GM12878 (cell line): ENCODE data around the gene KIF5C. TPM values are rescaled to one million over a fixed set of nuclear protein-coding genes. Genes with fewer than 3 reads are reported as not detected.

Experiments
- ATAC-seq: fragments of 200-7000 bp; cut with Tn5 transposase; 3 replicates; pipeline ENCODE4 v1.9.1; 2020; ENCODE audit warnings: mild to moderate bottlenecking, moderate library complexity
- Bru-seq: library from RNA; stranded (reverse); fragments of 400-500 nt; gene quantifications from one replicate; lab custom pipeline; 2021; lab: Mats Ljungman, UMichigan
- BruChase-seq, 2 experiments: library from RNA; stranded (reverse); fragments of 400-500 nt; gene quantifications; one replicate each; lab custom pipeline; 2021; lab: Mats Ljungman, UMichigan
- BruUV-seq: library from RNA; stranded (reverse); fragments of 400-500 nt; replicated peaks from 2 replicates; lab custom pipeline; 2021; lab: Mats Ljungman, UMichigan
- CTCF ChIA-PET: fragments of 300-600 bp; sonication (Branson Sonifier 250); formaldehyde crosslinking; extraction: SDS; loops from one replicate; lab custom pipeline; 2021; ENCODE audit warnings: inconsistent platforms; lab: Yijun Ruan, JAX
- POLR2A ChIA-PET: fragments of 350-600 bp; formaldehyde crosslinking; extraction: SDS; loops from one replicate; lab custom pipeline; 2021; ENCODE audit warnings: inconsistent platforms; lab: Charles Lee
- RAD21 ChIA-PET: fragments of 300-600 bp; sonication (Branson Sonifier 250); formaldehyde crosslinking; loops from one replicate; lab custom pipeline; 2023; ENCODE audit warnings: antibody characterized with exemption; ENCODE audit not compliant: unreplicated experiment; lab: Charles Lee
- SMC1A ChIA-PET: fragments of 300-600 bp; sonication (Branson Sonifier 250); formaldehyde crosslinking; loops from one replicate; lab custom pipeline; 2023; ENCODE audit not compliant: unreplicated experiment, uncharacterized antibody; lab: Charles Lee
- DNase-seq: peaks from one replicate; pipeline ENCODE4 v3.0.0-alpha.2; 2011; ENCODE audit warnings: low read depth, low spot score
- FAIRE-seq: peaks from 3 replicates; lab custom pipeline; 2011; peaks lifted over from hg19 to GRCh38; lab: Jason Lieb, UNC
- H2AFZ ChIP-seq: 2 replicates; pipeline ENCODE4 v1.6.0; 2011; ENCODE audit warnings: low read depth, low read length, control low read depth; ENCODE audit not compliant: control insufficient read depth
- H3K27ac ChIP-seq: 2 replicates; pipeline ENCODE4 v1.5.1; 2011; ENCODE audit warnings: control low read depth; ENCODE audit not compliant: control insufficient read depth, insufficient read depth
- H3K27me3 ChIP-seq, 2 experiments: replicated peaks in 1 of 2; 2 replicates each; pipeline versions ENCODE4 v1.6.0 to v1.6.1; 2011; ENCODE audit warnings: low read length in 1 of 2; ENCODE audit not compliant: control insufficient read depth in 2 of 2, insufficient read depth in 2 of 2
- H3K36me3 ChIP-seq, 2 experiments: 2 replicates each; pipeline ENCODE4 v1.5.1; 2011; ENCODE audit warnings: low read length in 1 of 2; ENCODE audit not compliant: control insufficient read depth in 2 of 2, insufficient read depth in 2 of 2
- H3K4me1 ChIP-seq: 2 replicates; pipeline ENCODE4 v1.6.1; 2011; ENCODE audit warnings: mild to moderate bottlenecking, low read length, moderate library complexity, mixed read lengths; ENCODE audit not compliant: control insufficient read depth, insufficient read depth
- H3K4me2 ChIP-seq: 2 replicates; pipeline ENCODE4 v1.6.0; 2011; ENCODE audit warnings: control low read depth; ENCODE audit not compliant: control insufficient read depth, insufficient read depth
- H3K4me3 ChIP-seq: fragments of 200-600 bp; sonication (generic); 2 replicates; pipeline ENCODE4 v1.5.1; 2016
- H3K79me2 ChIP-seq: 2 replicates; pipeline ENCODE4 v1.6.0; 2011; ENCODE audit warnings: low read length; ENCODE audit not compliant: control insufficient read depth, insufficient read depth
- H3K9ac ChIP-seq: 2 replicates; pipeline ENCODE4 v1.8.0; 2011; ENCODE audit warnings: low read length, control low read depth, mixed read lengths; ENCODE audit not compliant: control insufficient read depth, insufficient read depth
- H3K9me3 ChIP-seq: replicated peaks from 3 replicates; pipeline ENCODE4 v1.5.1; 2011; ENCODE audit warnings: mild to moderate bottlenecking, low read length; ENCODE audit not compliant: control insufficient read depth, insufficient read depth
- H4K20me1 ChIP-seq: 2 replicates; pipeline ENCODE4 v1.6.0; 2011; ENCODE audit not compliant: control insufficient read depth, insufficient read depth
- BCLAF1 ChIP-seq: fragments of 450-650 bp; IDR thresholded peaks from 2 replicates; pipeline ENCODE4 v1.6.1; 2017; ENCODE audit warnings: antibody characterized with exemption, mild to moderate bottlenecking, moderate library complexity
- CREB1 ChIP-seq: IDR thresholded peaks from 2 replicates; pipeline ENCODE4 v1.6.1; 2012; ENCODE audit warnings: low read depth, mild to moderate bottlenecking, inconsistent platforms
- CREM ChIP-seq: IDR thresholded peaks from 2 replicates; pipeline ENCODE4 v1.6.1; 2014; ENCODE audit warnings: antibody characterized with exemption, low read depth
- HSF1 ChIP-seq: fragments of 150-350 bp; IDR thresholded peaks from 2 replicates; pipeline ENCODE4 v1.6.1; 2014; ENCODE audit warnings: mild to moderate bottlenecking, low read depth, low read length
- NFIC ChIP-seq: IDR thresholded peaks from 2 replicates; pipeline ENCODE4 v1.6.1; 2012; ENCODE audit warnings: low read depth, mild to moderate bottlenecking, inconsistent platforms, low read length, moderate library complexity
- NR2F1 ChIP-seq: fragments of 450-650 bp; conservative IDR thresholded peaks from 2 replicates; pipeline ENCODE4 v1.6.1; 2017; ENCODE audit warnings: mild to moderate bottlenecking
- PAX8 ChIP-seq: fragments of 450-650 bp; IDR thresholded peaks from 2 replicates; pipeline ENCODE4 v1.6.1; 2017; ENCODE audit warnings: mild to moderate bottlenecking, moderate library complexity
- RAD21 ChIP-seq: IDR thresholded peaks from 2 replicates; pipeline ENCODE4 v1.6.1; 2011; ENCODE audit warnings: mild to moderate bottlenecking, low read depth, low read length, moderate library complexity; ENCODE audit not compliant: insufficient read depth
- RELB ChIP-seq: fragments of 450-650 bp; IDR thresholded peaks from 2 replicates; pipeline ENCODE4 v1.6.1; 2017; ENCODE audit warnings: low read depth, mild to moderate bottlenecking, moderate library complexity
- ZSCAN29 ChIP-seq: fragments of 450-650 bp; IDR thresholded peaks from 2 replicates; pipeline ENCODE4 v1.6.1; 2017; ENCODE audit warnings: mild to moderate bottlenecking, moderate library complexity
- WGBS: methylation state at CpG from one replicate; pipeline ENCODE4 v1.1.6; 2016; ENCODE audit warnings: low lambda C conversion rate; ENCODE audit not compliant: insufficient replicate concordance, insufficient coverage; ENCODE audit errors: missing lambda C conversion rate; 5-methylcytosine and 5-hydroxymethylcytosine counted together
- in situ Hi-C: fragments of 300-500 bp; cut with MboI; formaldehyde crosslinking; loops from 9 replicates; pipeline ENCODE4 v1.14.3; 2018; ENCODE audit warnings: mixed read lengths
- intact Hi-C: fragments of 100-400 bp; cut with micrococcal nuclease; formaldehyde crosslinking; loops from one replicate; pipeline ENCODE4 v1.14.2; 2022; ENCODE audit not compliant: unreplicated experiment
- long read RNA-seq, 2 experiments: library from polyadenylated mRNA; unstranded; transcript quantifications; one replicate each; pipeline ENCODE4 v2.0.0, GENCODE V29; 2019 to 2020
- polyA minus RNA-seq, 3 experiments: library from RNA; depleted of rRNA, polyadenylated mRNA; stranded (reverse); fragments of >200 nt; gene quantifications; 2 replicates each; pipeline ENCODE4 v1.2.3, GENCODE V29; 2011
- polyA plus RNA-seq, 11 experiments: library from polyadenylated mRNA; depleted of rRNA in 4 of 11; unstranded in 6 of 11; stranded (reverse) in 5 of 11; fragments of >200 nt; fragmentation: Nextera tagmentation in 4 of 11; fragmentation: Illumina TruSeq in 1 of 11; extraction: Ambion mirVana in 4 of 11; extraction: Trizol in 1 of 11; gene quantifications; 1 replicate in 1 of 11; 2 replicates in 10 of 11; pipeline versions ENCODE4 v1.2.1 to v1.2.3, GENCODE V29; 2011 to 2016; ENCODE audit warnings: inconsistent platforms in 2 of 11, missing spikeins in 2 of 11, low read depth in 1 of 11
- total RNA-seq, 4 experiments: library from RNA; depleted of rRNA in 3 of 4; stranded (reverse); fragments of >200 nt in 3 of 4; fragmentation: Illumina TruSeq in 1 of 4; extraction: Trizol in 1 of 4; gene quantifications; 2 replicates each; pipeline versions ENCODE4 v1.2.1 to v1.2.3, GENCODE V29; 2013 to 2021

The KIF5C gene
- 1.2 and 1.3 TPM in 2 replicates for total RNA-seq (2013; cell fraction: nucleolus; rRNA removed)
- 0.16 and 0.23 TPM in 2 replicates for total RNA-seq (2014; rRNA removed)
- total RNA-seq (2014; rRNA removed; fragmentation: Illumina TruSeq; extraction: Trizol), result 0.23 and 0.27 TPM in 2 replicates
- total RNA-seq (2021), result 0.37 and 0.49 TPM in 2 replicates
- polyA plus RNA-seq (2011; ENCODE audit: low read depth), result 0.13 TPM
- 0.23 and 0.45 TPM in 2 replicates for polyA plus RNA-seq (2011; rRNA removed)
- 0.10 and 0.13 TPM in 2 replicates for polyA plus RNA-seq (2011; cell fraction: cytosol; rRNA removed)
- polyA plus RNA-seq (2011; cell fraction: nucleus; rRNA removed), result 0.19 and 0.33 TPM in 2 replicates
- 0.28 and 0.30 TPM in 2 replicates for polyA plus RNA-seq (2012)
- polyA plus RNA-seq (2014; fragmentation: Illumina TruSeq; extraction: Trizol), result 0.31 and 0.48 TPM in 2 replicates
- under 1 TPM; 0.08 to 0.15 TPM for polyA plus RNA-seq (2014; fragmentation: Nextera tagmentation; extraction: Ambion mirVana)
- polyA plus RNA-seq (2014; rRNA removed), result 0.20 and 0.22 TPM in 2 replicates
- under 1 TPM; 0.25 to 0.36 TPM for polyA plus RNA-seq (2016; fragmentation: Nextera tagmentation; extraction: Ambion mirVana)
- 0.15 TPM in 2 replicates for polyA minus RNA-seq (2011; rRNA and poly(A)+ RNA removed)
- not detected in 2 replicates for polyA minus RNA-seq (2011; cell fraction: cytosol; rRNA and poly(A)+ RNA removed)
- 0.10 and 0.12 TPM in 2 replicates for polyA minus RNA-seq (2011; cell fraction: nucleus; rRNA and poly(A)+ RNA removed)
- percentile 22 among the genes with signal in this experiment for Bru-seq, nascent RNA
- BruChase-seq, experiment 1, labeled RNA remaining after a 6-hour chase, result percentile 22 among the genes with signal in this experiment
- BruChase-seq, experiment 2, labeled RNA remaining after a 2-hour chase, result percentile 21 among the genes with signal in this experiment
- long read RNA-seq, experiment 1, result 0 reads
- long read RNA-seq, experiment 2, result 0 reads

GRCh38 chr2:148874868-148875341 is at the start of gene KIF5C:
Gene KIF5C, plus strand, starts transcription at chr2:148875227. Its CDS starts 391 bp downstream, at chr2:148875618.
- CTCF ChIA-PET, result no interaction called here
- no peaks in the 10 kb centered on the region for H4K20me1 ChIP-seq
- SMC1A ChIA-PET, result no interaction called here
- peak within 1 kb of the TSS; percentile 53; the same call in 1 of the 2 replicates for H3K4me3 ChIP-seq
- H3K4me2 ChIP-seq, result peak within 1 kb of the TSS; percentile 75
- no peaks in the 10 kb centered on the region for H3K36me3 ChIP-seq
- intact Hi-C loops (no loop called here), in situ Hi-C loops (no loop called here)
- no peak for FAIRE-seq
- H3K27me3 ChIP-seq, result peaks cover 6 to 10% of the 10 kb centered on the region in 2 experiments
- peak; percentile 15 for DNase-seq
- ATAC-seq, result peak; percentile 96
- POLR2A ChIA-PET, result no interaction called here
- H3K9ac ChIP-seq, result no peak within 1 kb of the TSS
- no peaks in the 10 kb centered on the region for H3K79me2 ChIP-seq
- H3K9me3 ChIP-seq, result no peaks in the 10 kb centered on the region; the same call in 2 of the 3 replicates
- WGBS, result 2% methylated on average over 17 of the region's 39 CpGs
- peak within 1 kb of the TSS; percentile 83 for H2AFZ ChIP-seq
- RAD21 ChIA-PET, result no interaction called here
- no peaks in the 10 kb centered on the region for H3K4me1 ChIP-seq
- no peak within 1 kb of the TSS for H3K27ac ChIP-seq
- no TSS peak for BruUV-seq
- TF ChIP-seq BCLAF1 (no peak), RAD21 (no peak), HSF1 (no peak), PAX8 (no peak), CREM (peak; percentile 56; the same call in 1 of the 2 replicates), NR2F1 (no peak), ZSCAN29 (no peak), RELB (no peak), NFIC (no peak), CREB1 (peak; percentile 86)
